NCI-H1105 treated with DMSO at 0.1 percent for 48 hours (cell line): ENCODE measurements around the gene RAB6D.
A peak's percentile ranks its signal among the peaks of the same experiment; 100 is the strongest.
"Not testable (repeated sequence)": the region's sequence is repeated elsewhere in the genome, so short reads cannot be mapped to it uniquely, and the experiment has no call there.

Experiments used
- DNase-seq: peaks from one replicate; lab custom pipeline; 2025; lab: John Stamatoyannopoulos, UW

RAB6D gene

GRCh38 chr2:131366643-131367042, 2.7 kb upstream of the RAB6D start:
- DNase-seq, result no peak

- no peak for DNase-seq
Observed at GRCh38 chr2:131365452-131365851, 1.5 kb upstream of the RAB6D start.

GRCh38 chr2:131363213-131363612, 755 bp downstream of the RAB6D start:
- DNase-seq, result not testable (repeated sequence)

GRCh38 chr2:131361773-131362172, 2.2 kb downstream of the RAB6D start:
- DNase-seq, result not testable (repeated sequence)

- DNase-seq, result not testable (repeated sequence)
Observed at GRCh38 chr2:131353167-131353697, 10.7 kb downstream of the RAB6D start.

GRCh38 chr2:131349021-131349420, 14.9 kb downstream of the RAB6D start:
- no peak for DNase-seq

GRCh38 chr2:131347035-131347434, 16.9 kb downstream of the RAB6D start:
- not testable (repeated sequence) for DNase-seq

GRCh38 chr2:131339307-131339706, 24.7 kb downstream of the RAB6D start:
- not testable (repeated sequence) for DNase-seq

GRCh38 chr2:131335319-131335718, 28.6 kb downstream of the RAB6D start:
- DNase-seq, result not testable (repeated sequence)

- DNase-seq, result not testable (repeated sequence)
Observed at GRCh38 chr2:131332709-131333108, 31.3 kb downstream of the RAB6D start.

- DNase-seq, result peak; percentile 45
Observed at GRCh38 chr2:131331000-131331399, 33.0 kb downstream of the RAB6D start.

- DNase-seq, result no peak
Observed at GRCh38 chr2:131322209-131322608, 41.8 kb downstream of the RAB6D start.

- DNase-seq, result not testable (repeated sequence)
Observed at GRCh38 chr2:131321344-131321743, 42.6 kb downstream of the RAB6D start.

GRCh38 chr2:131311001-131311400, 53.0 kb downstream of the RAB6D start:
- DNase-seq, result not testable (repeated sequence)
